Spleen (tissue), 7 donors: ENCODE data around the gene MTCP1.

Experiments used
- POLR2A ChIP-seq, 3 donors: fragments of 450-650 bp; IDR thresholded peaks; one replicate each; pipeline ENCODE4 v1.5.1; 2017; ENCODE audit warnings: antibody characterized with exemption in 3 of 3, mild to moderate bottlenecking in 1 of 3
- POLR2AphosphoS5 ChIP-seq, 3 donors: sonication (generic); formaldehyde crosslinking; IDR thresholded peaks; one replicate each; pipeline ENCODE4 v1.5.1; 2017; ENCODE audit warnings: antibody characterized with exemption in 3 of 3
- TF ChIP-seq, protein P1 (sequence below), 11 experiments: fragments of 200-600 bp in 7 of 11; fragments of 450-650 bp in 4 of 11; sonication (generic) in 4 of 11; IDR thresholded peaks in 8 of 11; conservative IDR thresholded peaks in 3 of 11; 1 replicate in 7 of 11; 2 replicates in 4 of 11; pipeline versions ENCODE4 v1.4.0 to v1.8.0; 2016 to 2021; ENCODE audit warnings: antibody characterized with exemption in 11 of 11, inconsistent platforms in 4 of 11, mild to moderate bottlenecking in 1 of 11
- donor health status: DM: no; HTN: no; CAD: no; lungs with moderate emphysema.
- donor health status: DM: no; HTN: no; CAD: no.
- donor health status: DM: no; HTN: no; CAD: no.

DNA sequence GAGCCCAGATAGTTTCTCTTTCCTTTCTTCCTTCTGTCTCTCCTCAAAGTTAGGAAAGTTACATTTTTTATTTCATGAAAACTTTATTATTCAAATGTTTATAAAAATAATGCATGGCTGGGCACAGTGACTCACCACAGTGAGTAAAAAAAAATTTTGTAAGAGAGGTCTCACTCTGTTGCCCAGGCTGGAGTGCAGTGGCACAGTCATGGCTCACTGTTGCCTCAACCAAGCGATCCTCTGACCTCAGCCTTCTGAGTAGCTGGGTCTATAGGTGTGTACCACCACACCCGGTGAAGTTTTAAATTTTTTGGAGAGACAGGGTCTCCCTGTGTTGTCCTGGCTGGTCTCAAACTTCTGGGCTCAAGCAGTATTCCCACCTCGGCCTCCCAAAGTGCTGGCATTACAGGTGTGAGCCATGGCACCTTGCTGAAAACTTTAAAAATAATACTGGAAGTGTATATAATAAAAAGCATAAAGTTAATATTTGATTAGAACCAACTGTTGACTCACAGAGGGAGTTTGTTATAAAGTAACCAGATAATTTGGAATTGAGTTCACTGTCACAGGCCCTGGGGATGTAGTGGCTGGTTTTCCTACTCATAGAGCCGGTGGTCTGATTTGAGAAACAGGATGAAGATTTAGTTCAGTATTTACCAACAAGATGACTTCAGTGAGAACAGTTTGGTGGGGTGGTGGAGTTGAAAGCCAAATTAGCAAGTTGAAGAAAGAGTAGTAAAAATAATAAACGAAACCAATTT, 18.0 kb downstream of the MTCP1 start:
- TF ChIP-seq, protein P1, sequence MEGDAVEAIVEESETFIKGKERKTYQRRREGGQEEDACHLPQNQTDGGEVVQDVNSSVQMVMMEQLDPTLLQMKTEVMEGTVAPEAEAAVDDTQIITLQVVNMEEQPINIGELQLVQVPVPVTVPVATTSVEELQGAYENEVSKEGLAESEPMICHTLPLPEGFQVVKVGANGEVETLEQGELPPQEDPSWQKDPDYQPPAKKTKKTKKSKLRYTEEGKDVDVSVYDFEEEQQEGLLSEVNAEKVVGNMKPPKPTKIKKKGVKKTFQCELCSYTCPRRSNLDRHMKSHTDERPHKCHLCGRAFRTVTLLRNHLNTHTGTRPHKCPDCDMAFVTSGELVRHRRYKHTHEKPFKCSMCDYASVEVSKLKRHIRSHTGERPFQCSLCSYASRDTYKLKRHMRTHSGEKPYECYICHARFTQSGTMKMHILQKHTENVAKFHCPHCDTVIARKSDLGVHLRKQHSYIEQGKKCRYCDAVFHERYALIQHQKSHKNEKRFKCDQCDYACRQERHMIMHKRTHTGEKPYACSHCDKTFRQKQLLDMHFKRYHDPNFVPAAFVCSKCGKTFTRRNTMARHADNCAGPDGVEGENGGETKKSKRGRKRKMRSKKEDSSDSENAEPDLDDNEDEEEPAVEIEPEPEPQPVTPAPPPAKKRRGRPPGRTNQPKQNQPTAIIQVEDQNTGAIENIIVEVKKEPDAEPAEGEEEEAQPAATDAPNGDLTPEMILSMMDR (IDR thresholded peaks at IDR 0.05 in 8 of 11, conservative IDR thresholded peaks at IDR 0.05 in 3 of 11): no peak
- TF ChIP-seq POLR2A (IDR thresholded peaks at IDR 0.05) (no peak), POLR2AphosphoS5 (IDR thresholded peaks at IDR 0.05) (no peak)
